ENCODE data around the gene TRNP1. TPM values are rescaled to one million over a fixed set of nuclear protein-coding genes. Genes with fewer than 3 reads are reported as not detected.

The TRNP1 gene
- total RNA-seq, 1 donor from 2014 or later = 48.8 TPM

DNA sequence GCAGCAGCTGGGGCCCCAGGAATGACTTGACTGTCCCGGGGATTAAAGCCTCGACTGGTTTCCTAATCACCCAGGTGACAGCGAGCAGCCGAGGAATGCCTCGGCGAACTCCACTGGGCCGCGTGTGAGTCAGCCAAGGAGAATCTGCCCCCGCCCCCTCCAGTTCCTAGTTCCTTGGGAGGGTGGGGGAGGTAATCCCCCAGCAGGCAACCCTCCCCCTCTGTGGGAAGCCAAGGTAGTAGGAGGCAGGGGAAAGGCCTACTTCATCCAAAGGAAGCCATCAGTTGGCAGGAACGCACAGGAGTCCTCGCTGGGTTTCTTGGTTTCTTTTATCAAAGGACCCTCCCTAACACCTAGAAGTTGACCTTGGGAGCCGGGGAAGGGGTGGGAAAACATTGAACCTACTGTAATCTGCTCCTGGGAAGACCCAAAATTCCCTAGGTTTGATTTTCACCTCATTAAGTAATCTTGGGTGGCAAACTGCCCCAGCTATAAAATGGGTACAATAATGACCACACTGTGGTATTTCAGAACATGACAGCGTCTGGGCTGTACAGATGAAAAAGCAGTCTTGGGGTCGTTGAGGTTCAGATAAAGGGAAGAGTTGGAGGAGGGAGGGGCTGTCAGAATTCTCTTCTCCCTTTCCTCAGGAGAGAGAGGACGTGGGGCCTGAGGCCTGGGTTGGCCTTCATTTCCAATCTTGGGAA, 17.7 kb downstream of the TRNP1 start:
- peak overlapping the region; percentile 57 for H3K27ac Mint-ChIP-seq
- H3K27me3 Mint-ChIP-seq = peaks cover 4% of the 10 kb centered on the region
- peak; percentile 39 for DNase-seq (ENCODE audit: low spot score, unreplicated experiment)
- H3K36me3 Mint-ChIP-seq (ENCODE audit: insufficient read depth) = peaks cover 1% of the 10 kb centered on the region
- H3K9me3 Mint-ChIP-seq (ENCODE audit: low read depth) = no peaks in the 10 kb centered on the region
- H3K4me1 Mint-ChIP-seq (ENCODE audit: low read depth) = peaks cover 19% of the 10 kb centered on the region
- H3K4me3 Mint-ChIP-seq (ENCODE audit: low read depth) = peak overlapping the region; percentile 65
- TF ChIP-seq, protein P1, sequence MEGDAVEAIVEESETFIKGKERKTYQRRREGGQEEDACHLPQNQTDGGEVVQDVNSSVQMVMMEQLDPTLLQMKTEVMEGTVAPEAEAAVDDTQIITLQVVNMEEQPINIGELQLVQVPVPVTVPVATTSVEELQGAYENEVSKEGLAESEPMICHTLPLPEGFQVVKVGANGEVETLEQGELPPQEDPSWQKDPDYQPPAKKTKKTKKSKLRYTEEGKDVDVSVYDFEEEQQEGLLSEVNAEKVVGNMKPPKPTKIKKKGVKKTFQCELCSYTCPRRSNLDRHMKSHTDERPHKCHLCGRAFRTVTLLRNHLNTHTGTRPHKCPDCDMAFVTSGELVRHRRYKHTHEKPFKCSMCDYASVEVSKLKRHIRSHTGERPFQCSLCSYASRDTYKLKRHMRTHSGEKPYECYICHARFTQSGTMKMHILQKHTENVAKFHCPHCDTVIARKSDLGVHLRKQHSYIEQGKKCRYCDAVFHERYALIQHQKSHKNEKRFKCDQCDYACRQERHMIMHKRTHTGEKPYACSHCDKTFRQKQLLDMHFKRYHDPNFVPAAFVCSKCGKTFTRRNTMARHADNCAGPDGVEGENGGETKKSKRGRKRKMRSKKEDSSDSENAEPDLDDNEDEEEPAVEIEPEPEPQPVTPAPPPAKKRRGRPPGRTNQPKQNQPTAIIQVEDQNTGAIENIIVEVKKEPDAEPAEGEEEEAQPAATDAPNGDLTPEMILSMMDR (IDR thresholded peaks at IDR 0.05; ENCODE audit: unreplicated experiment) = no peak

DNA sequence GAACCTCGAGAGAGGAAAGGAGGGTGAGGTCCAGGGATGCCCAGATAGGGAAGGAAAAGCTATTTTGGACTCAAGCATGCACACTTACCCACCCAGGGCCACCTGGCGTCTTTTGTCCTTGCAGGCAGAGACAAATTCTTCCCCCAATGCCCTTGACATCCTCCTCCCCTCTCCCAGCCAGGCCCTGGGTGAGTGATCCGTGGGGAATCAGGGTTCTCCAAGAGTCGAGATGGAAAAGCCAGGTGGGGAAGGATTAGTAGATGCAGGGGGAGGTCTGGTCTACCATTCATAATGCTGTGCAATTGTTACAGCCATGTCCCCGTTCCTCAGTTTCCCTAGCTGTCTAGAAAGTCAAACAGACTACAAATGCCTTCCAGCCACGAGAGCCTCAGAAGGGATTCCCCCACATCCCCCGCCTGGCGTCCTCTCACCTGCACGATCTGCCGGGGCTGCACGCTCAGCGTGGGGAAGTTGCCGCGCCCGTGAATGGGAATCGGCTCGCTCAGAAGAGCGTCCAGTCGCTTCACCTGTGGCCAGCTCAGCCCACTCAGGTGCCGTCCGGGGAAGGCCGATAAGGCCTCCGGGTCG, 18.6 kb downstream of the TRNP1 start:
- no peak for DNase-seq (ENCODE audit: low spot score, unreplicated experiment)
- Mint-ChIP-seq H3K27me3 (peaks cover 4% of the 10 kb centered on the region), H3K27ac (peak overlapping the region; percentile 57), H3K9me3 (ENCODE audit: low read depth) (no peaks in the 10 kb centered on the region), H3K4me1 (ENCODE audit: low read depth) (peaks cover 20% of the 10 kb centered on the region), H3K4me3 (ENCODE audit: low read depth) (peak overlapping the region; percentile 65), H3K36me3 (ENCODE audit: insufficient read depth) (no peaks in the 10 kb centered on the region)
- TF ChIP-seq, protein P1 (IDR thresholded peaks at IDR 0.05; ENCODE audit: unreplicated experiment) = no peak

DNA sequence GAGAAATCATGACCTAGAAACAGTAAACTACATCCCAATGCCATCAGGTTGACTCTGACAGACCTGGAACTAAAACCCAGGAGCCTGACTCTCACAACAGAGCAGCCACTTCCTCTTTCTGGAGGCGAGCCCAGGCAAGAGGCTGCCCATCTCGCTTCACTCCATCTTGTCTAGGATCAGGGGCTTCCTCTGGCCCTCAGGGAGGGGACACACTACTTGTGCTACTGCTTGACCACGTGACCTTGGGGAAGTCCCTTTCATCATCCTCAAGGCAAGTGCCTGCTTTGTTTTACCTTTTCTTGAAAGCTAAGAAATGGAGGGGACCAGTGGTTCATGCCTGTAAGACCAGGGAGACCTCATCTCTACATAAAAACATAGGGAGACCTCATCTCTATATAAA, 21.8 kb downstream of the TRNP1 start:
- Mint-ChIP-seq H3K36me3 (ENCODE audit: insufficient read depth) (no peaks in the 10 kb centered on the region), H3K27ac (no peak overlapping the region), H3K4me3 (ENCODE audit: low read depth) (no peak overlapping the region), H3K4me1 (ENCODE audit: low read depth) (peaks cover 15% of the 10 kb centered on the region), H3K27me3 (peaks cover 4% of the 10 kb centered on the region), H3K9me3 (ENCODE audit: low read depth) (no peaks in the 10 kb centered on the region)
- TF ChIP-seq, protein P1 (IDR thresholded peaks at IDR 0.05; ENCODE audit: unreplicated experiment) = no peak
- no peak for DNase-seq (ENCODE audit: low spot score, unreplicated experiment)

DNA sequence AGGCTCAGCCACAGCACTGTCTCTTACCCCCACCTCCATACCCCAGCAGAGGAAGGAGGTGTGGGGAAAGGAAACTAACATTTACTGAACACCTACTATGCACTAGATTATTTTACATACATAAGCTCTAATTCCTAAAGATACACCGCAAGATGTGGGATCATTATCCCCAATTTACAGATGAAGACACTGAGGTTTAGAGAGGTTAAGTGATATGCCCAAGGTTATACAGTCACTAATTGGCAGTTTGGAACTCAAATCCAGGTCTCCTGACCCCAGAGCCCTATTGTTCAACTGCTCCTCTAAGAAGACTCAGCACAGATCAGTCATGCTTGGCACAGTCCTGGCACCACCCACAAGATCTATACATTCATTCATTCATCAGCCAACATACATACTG, 22.9 kb downstream of the TRNP1 start:
- H3K27ac Mint-ChIP-seq = peak overlapping the region; percentile 74
- no peaks in the 10 kb centered on the region for H3K36me3 Mint-ChIP-seq (ENCODE audit: insufficient read depth)
- TF ChIP-seq, protein P1 (IDR thresholded peaks at IDR 0.05; ENCODE audit: unreplicated experiment) = no peak
- H3K27me3 Mint-ChIP-seq = peaks cover 7% of the 10 kb centered on the region
- DNase-seq (ENCODE audit: low spot score, unreplicated experiment) = no peak
- H3K9me3 Mint-ChIP-seq (ENCODE audit: low read depth) = no peaks in the 10 kb centered on the region
- H3K4me1 Mint-ChIP-seq (ENCODE audit: low read depth) = peaks cover 12% of the 10 kb centered on the region
- H3K4me3 Mint-ChIP-seq (ENCODE audit: low read depth) = no peak overlapping the region

DNA sequence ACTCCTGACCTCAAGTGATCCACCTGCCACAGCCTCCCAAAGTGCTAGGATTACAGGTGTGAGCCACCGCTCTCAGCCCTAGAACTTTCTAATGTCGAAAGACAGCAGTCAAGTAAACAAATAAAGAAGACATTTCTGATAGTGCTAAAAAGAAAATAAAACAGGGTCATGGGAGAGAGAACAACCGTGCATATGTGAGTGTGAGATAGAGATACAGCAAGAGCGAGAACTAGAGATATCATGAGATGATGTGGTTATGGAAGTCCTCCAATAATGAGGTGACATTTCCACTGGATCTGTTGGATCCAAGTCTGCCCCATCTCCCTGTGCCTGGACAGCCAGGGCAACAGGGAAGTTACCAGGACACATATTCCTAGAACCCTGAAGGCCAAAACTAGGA, 23.7 kb downstream of the TRNP1 start:
- peaks cover 4% of the 10 kb centered on the region for H3K27me3 Mint-ChIP-seq
- TF ChIP-seq, protein P1 (IDR thresholded peaks at IDR 0.05; ENCODE audit: unreplicated experiment) = no peak
- no peaks in the 10 kb centered on the region for H3K36me3 Mint-ChIP-seq (ENCODE audit: insufficient read depth)
- H3K27ac Mint-ChIP-seq = no peak overlapping the region
- DNase-seq (ENCODE audit: low spot score, unreplicated experiment) = no peak
- H3K4me3 Mint-ChIP-seq (ENCODE audit: low read depth) = no peak overlapping the region
- H3K4me1 Mint-ChIP-seq (ENCODE audit: low read depth) = peaks cover 11% of the 10 kb centered on the region
- no peaks in the 10 kb centered on the region for H3K9me3 Mint-ChIP-seq (ENCODE audit: low read depth)
